Measurements from ENCODE around the gene EGLN2.
A peak's percentile ranks its signal among the peaks of the same experiment; 100 is the strongest.
"Not testable (repeated sequence)": the region's sequence is repeated elsewhere in the genome, so short reads cannot be mapped to it uniquely, and the experiment has no call there.

EGLN2 gene

GRCh38 chr19:40776932-40777644, 21.9 kb upstream of the EGLN2 start:
- DNase-seq, result peak; percentile 98

DNA sequence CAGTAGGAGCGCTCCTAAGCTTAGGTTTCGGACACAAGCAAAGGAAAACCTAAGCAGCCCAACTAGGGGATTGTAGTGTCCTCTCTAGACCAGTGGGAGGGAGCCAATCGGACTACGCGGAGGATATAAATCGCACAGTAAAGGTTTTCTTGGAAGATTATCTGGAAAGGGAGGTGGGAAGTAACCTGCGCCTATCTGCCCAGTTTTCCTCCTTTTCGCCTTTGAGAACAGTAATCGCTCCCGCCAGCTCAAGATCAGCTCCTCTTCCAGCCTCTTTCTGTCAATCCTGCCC, 21.4 kb upstream of the EGLN2 start:
- no peak for DNase-seq

GRCh38 chr19:40777937-40778705, 20.9 kb upstream of the EGLN2 start, which contains the start of gene RAB4B:
RAB4B (plus strand) TSS chr19:40778247; CDS start chr19:40778376, 129 bp downstream.
- DNase-seq, result peak; percentile 100

GRCh38 chr19:40778706-40779284, 20.2 kb upstream of the EGLN2 start:
- no peak for DNase-seq

GRCh38 chr19:40780582-40780981, 18.4 kb upstream of the EGLN2 start:
- DNase-seq, result no peak

- no peak for DNase-seq
Measured at GRCh38 chr19:40781140-40781539, 17.9 kb upstream of the EGLN2 start.

GRCh38 chr19:40783711-40784110, 15.3 kb upstream of the EGLN2 start:
- DNase-seq, result no peak

DNA sequence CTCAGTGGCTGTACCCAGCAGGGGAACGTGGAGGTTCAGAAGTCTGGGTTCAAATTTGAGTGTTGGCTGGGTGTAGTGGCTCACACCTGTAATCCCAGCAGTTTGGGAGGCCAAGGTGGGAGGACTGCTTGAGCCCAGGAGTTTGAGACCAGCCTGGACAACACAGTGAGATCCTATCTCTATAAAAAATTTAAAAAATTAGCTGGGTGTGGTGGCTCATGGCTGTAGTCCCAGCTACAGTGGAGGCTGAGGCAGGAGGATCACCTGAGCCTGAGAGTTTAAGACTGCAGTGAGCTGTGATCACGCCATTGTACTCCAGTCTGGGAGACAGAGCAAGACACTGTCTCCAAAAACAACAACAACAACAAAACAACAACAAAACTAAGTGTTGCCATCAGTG, 14.8 kb upstream of the EGLN2 start:
- DNase-seq, result not testable (repeated sequence)

DNA sequence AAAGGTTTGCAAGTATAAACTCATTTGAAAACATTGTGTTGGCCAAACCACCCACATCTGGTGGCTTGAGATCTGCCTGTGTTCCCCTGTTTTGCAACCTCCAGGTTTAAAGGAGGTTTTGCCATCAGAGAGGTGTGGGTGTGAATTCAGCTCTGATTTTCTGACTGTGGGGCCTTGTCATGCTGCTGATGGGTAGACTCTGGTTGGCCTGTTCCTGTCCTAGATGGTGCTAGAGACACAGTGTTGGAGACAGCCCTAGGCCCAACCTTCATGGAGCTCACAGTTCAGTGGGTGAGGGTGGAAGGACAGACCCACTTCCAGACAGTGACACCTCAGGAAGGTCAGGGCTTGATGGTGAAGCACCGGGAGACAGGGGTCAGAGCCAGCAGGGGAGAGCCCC, 13.5 kb upstream of the EGLN2 start:
- DNase-seq, result no peak

DNA sequence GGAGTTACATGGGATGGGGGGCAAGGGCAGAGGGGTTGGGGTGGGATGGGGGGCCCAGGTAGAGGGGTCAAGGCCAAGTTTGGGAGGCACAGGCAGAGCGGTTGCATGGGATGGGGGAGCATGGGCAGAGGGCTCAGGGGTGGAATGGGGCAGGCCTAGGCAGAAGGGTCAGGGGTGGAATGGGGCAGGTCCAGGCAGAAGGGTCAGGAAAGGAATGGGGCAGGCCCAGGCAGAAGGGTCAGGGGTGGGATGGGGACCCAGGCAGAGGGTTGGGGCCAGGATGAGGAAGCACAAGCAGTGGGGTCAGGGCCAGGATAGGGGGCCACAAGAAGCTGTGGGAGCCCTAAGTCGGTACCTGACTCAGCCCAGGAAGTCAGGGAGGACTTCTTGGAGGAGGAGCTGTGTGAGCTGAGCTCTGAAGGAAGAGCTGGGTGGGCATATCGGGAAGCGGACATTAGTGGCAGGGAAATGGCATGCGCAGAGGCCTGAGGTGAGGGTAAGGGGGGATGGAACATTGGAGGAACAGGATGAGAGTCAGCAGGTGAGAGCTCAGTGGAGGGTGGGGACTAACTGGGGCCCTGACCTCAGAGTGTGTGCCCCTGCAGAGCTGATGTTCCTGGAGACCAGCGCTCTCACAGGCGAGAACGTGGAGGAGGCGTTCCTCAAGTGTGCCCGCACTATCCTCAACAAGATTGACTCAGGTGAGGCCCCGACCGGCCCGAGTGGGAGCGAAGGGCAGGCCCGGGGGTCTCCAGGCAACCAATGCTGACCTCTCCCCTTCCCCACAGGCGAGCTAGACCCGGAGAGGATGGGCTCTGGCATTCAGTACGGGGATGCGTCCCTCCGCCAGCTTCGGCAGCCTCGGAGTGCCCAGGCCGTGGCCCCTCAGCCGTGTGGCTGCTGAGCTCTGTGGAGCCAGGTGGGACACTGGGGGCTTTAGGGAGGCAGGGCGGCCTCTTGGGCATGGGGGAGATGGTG, 12.6 kb upstream of the EGLN2 start:
- no peak for DNase-seq

DNA sequence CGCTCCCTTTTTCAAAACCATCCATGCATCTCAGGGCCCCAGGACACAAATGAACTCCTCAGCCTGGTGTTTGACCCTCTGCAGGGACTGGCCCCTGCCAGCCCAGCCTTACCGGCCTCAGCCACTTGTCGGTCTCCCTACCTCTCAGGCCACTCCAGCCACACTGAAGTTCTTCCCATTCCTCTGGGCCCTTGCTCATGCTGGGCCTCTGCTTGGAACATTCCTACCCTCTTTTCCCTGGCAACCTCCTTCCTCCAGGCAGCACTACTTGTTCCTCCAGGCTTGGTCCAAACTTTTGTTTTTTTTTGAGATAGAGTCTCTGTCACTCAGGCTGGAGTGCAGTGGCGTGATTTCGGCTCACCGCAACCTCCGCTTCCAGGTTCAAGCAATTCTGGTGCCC, 7.6 kb upstream of the EGLN2 start:
- DNase-seq, result no peak

GRCh38 chr19:40791996-40792395, 7.0 kb upstream of the EGLN2 start:
- no peak for DNase-seq

GRCh38 chr19:40797166-40797962, 1.6 kb upstream of the EGLN2 start:
- DNase-seq, result no peak

- peak; percentile 95 for DNase-seq
Measured at GRCh38 chr19:40797963-40798682, 868 bp upstream of the EGLN2 start.

DNA sequence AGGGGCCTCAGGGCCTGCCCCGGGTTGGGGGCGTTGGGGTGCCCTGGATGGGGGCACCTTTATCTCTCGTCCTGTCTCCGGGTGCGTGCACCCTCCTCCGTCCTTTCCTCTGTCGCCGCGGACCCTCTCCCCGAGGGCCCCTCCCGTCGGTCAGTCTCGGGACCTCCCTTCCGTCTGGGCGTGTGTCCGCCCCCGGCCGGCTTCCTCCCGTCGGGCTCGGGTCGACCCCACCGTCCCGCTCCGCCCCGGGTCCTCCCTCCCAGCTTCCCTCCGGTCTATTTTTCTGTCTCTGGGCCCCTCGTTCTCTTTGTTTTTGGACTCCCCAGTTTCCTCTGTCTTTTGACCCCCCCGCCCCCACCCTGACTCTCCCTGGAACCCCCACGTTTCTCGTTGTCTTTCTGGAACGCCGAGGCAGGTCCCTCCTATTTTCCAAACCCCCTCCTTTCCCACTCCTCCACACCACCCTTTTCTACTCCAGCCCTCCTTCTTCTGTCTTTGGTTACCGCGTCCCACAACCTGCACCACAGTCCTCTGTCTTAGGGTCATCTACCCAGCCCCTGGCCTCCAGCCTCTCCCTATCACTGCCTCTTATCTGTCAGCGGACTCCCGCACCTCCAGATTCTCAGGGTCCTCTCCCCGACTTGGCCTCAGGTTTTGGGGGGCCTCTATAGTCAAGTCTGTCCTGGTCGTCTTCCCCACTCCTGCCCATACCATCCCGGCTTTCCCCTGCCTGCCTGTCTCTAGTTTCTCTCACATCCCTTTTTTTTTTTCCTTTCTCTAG, 757 bp downstream of the EGLN2 start:
- DNase-seq, result peak; percentile 49

- DNase-seq, result no peak
Measured at GRCh38 chr19:40800339-40800996, 1.5 kb downstream of the EGLN2 start.

GRCh38 chr19:40800997-40801377, 2.0 kb downstream of the EGLN2 start:
- DNase-seq, result no peak

- peak; percentile 60 for DNase-seq
Measured at GRCh38 chr19:40801426-40802299, 2.7 kb downstream of the EGLN2 start.
